ENCODE results near the gene CISTR. TPM values are rescaled to one million over a fixed set of nuclear protein-coding genes. Genes with fewer than 3 reads are reported as not detected.
A peak's percentile ranks its signal among the peaks of the same experiment; 100 is the strongest.

The CISTR gene
- total and polyA plus RNA-seq, 2 experiments from 2014 or later, result not detected

DNA sequence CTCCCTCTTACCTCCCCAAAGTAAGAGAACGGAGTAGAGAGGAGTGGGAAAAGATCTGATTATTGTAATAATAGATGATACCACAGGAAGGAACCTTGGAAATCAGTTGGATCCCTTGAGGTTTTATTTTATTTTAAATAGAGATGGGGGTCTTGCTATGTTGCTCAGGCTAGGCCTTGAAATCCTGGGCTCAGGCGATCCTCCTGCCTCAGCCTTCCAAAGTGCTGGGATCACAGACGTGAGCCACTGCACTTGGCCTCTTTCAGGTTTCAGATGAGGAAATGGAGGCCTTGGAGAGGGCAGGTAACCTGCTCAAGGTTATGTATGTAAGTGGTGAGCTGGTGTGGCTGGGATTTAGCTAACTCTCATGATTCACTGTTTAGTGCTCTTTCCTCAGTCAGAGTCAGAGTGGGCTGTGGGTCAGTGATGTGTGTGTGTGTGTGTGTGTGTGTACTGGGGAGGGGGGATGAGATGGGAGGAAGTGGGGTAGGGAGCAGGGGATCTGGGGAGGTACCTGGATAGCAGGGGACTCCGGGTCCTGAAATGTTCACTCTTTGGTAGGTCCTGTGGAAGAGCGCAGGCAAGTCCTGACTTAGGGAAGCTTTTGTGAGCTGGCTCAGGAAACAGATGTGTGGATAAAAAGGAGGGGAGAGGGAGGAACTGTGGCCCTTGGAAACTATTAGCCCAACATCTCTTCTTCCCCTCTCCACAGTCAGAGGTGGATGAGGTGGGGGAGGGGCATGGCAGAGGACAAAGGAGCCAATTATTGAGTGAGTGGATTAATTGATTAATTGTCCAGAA, 4.7 kb upstream of the CISTR start (continued):
- TF ChIP-seq, protein P1, sequence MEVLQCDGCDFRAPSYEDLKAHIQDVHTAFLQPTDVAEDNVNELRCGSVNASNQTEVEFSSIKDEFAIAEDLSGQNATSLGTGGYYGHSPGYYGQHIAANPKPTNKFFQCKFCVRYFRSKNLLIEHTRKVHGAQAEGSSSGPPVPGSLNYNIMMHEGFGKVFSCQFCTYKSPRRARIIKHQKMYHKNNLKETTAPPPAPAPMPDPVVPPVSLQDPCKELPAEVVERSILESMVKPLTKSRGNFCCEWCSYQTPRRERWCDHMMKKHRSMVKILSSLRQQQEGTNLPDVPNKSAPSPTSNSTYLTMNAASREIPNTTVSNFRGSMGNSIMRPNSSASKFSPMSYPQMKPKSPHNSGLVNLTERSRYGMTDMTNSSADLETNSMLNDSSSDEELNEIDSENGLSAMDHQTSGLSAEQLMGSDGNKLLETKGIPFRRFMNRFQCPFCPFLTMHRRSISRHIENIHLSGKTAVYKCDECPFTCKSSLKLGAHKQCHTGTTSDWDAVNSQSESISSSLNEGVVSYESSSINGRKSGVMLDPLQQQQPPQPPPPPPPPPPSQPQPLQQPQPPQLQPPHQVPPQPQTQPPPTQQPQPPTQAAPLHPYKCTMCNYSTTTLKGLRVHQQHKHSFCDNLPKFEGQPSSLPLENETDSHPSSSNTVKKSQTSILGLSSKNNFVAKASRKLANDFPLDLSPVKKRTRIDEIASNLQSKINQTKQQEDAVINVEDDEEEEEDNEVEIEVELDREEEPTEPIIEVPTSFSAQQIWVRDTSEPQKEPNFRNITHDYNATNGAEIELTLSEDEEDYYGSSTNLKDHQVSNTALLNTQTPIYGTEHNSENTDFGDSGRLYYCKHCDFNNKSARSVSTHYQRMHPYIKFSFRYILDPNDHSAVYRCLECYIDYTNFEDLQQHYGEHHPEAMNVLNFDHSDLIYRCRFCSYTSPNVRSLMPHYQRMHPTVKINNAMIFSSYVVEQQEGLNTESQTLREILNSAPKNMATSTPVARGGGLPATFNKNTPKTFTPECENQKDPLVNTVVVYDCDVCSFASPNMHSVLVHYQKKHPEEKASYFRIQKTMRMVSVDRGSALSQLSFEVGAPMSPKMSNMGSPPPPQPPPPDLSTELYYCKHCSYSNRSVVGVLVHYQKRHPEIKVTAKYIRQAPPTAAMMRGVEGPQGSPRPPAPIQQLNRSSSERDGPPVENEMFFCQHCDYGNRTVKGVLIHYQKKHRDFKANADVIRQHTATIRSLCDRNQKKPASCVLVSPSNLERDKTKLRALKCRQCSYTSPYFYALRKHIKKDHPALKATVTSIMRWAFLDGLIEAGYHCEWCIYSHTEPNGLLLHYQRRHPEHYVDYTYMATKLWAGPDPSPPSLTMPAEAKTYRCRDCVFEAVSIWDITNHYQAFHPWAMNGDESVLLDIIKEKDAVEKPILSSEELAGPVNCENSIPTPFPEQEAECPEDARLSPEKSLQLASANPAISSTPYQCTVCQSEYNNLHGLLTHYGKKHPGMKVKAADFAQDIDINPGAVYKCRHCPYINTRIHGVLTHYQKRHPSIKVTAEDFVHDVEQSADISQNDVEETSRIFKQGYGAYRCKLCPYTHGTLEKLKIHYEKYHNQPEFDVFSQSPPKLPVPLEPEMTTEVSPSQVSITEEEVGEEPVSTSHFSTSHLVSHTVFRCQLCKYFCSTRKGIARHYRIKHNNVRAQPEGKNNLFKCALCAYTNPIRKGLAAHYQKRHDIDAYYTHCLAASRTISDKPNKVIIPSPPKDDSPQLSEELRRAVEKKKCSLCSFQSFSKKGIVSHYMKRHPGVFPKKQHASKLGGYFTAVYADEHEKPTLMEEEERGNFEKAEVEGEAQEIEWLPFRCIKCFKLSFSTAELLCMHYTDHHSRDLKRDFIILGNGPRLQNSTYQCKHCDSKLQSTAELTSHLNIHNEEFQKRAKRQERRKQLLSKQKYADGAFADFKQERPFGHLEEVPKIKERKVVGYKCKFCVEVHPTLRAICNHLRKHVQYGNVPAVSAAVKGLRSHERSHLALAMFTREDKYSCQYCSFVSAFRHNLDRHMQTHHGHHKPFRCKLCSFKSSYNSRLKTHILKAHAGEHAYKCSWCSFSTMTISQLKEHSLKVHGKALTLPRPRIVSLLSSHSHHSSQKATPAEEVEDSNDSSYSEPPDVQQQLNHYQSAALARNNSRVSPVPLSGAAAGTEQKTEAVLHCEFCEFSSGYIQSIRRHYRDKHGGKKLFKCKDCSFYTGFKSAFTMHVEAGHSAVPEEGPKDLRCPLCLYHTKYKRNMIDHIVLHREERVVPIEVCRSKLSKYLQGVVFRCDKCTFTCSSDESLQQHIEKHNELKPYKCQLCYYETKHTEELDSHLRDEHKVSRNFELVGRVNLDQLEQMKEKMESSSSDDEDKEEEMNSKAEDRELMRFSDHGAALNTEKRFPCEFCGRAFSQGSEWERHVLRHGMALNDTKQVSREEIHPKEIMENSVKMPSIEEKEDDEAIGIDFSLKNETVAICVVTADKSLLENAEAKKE (CRISPR knock-in tag; IDR thresholded peaks at IDR 0.05), result no peak
- TF ChIP-seq STAT1 (IDR thresholded peaks at IDR 0.05; ENCODE audit: unreplicated experiment), result no peak

DNA sequence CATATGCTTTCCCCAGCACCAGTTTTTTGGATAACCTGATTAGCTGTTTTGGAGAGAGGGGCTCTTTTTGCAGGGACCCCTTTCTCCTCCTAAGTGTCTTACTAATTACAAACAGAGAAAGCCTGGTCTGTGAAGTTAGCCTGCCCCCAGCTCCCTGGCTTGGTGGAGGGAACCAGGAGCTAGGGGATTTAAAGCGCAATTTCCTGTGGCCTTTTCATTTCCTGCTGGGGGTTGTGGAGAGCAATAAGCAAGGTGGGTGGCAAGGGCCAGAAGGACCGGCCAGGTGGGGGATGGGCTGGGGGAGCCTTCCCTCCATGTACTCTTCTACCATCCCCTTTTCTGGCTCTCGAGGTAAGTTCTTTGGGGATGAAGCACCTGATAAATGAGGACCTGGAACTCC, 4.1 kb upstream of the CISTR start:
- ATAC-seq (no peak), DNase-seq (ENCODE audit: low spot score) (peak; percentile 56)
- H3K9me2 ChIP-seq (ENCODE audit: insufficient read depth), result no peaks in the 10 kb centered on the region
- H3K4me2 ChIP-seq, result peak overlapping the region; percentile 77
- H3K27me3 ChIP-seq (ENCODE audit: insufficient read depth), result peaks cover 92% of the 10 kb centered on the region
- H4K20me1 ChIP-seq (replicated peaks; ENCODE audit: insufficient read depth), result no peaks in the 10 kb centered on the region
- no peaks in the 10 kb centered on the region; the same call in 2 of the 3 replicates for H3K9me3 Mint-ChIP-seq
- H3K27ac Mint-ChIP-seq, result no peak overlapping the region
- peaks cover 20% of the 10 kb centered on the region for H3K27me3 Mint-ChIP-seq (ENCODE audit: insufficient read depth, low read depth, poor library complexity)
- H3K36me3 Mint-ChIP-seq (ENCODE audit: low read depth), result no peaks in the 10 kb centered on the region
- peaks cover 48% of the 10 kb centered on the region for H3K4me1 ChIP-seq (ENCODE audit: insufficient read depth)
- peaks cover 21% of the 10 kb centered on the region for H3K4me1 Mint-ChIP-seq
- H3K4me3 ChIP-seq, result peak overlapping the region; percentile 47
- peak; percentile 39; the same call in 1 of the 2 replicates for TF ChIP-seq NANOG (IDR thresholded peaks at IDR 0.05; ENCODE audit: borderline replicate concordance)
- no peak for TF ChIP-seq POLR2AphosphoS5 (IDR thresholded peaks at IDR 0.05; ENCODE audit: low read depth)
- peak overlapping the region; percentile 57; the same call in 1 of the 2 replicates for H3K27ac ChIP-seq (ENCODE audit: low read depth)
- no peak overlapping the region; the same call in 1 of the 3 replicates for H3K4me3 Mint-ChIP-seq
- no peaks in the 10 kb centered on the region for H3K79me2 ChIP-seq (replicated peaks; ENCODE audit: insufficient read depth)
- H3K36me3 ChIP-seq (ENCODE audit: insufficient read depth), result no peaks in the 10 kb centered on the region
- H2AFZ ChIP-seq, result peak overlapping the region; percentile 67; the same call in 1 of the 2 replicates
- 0 out of 2 replicates have a peak, but pooled peaks cover 17% of the 10 kb centered on the region for H3F3A ChIP-seq (replicated peaks; ENCODE audit: low read depth)

All from GM23338 (cell line).